Esophagus muscularis mucosa (tissue), 4 donors: Measurements from ENCODE around the gene UROC1.

Experiments
- CTCF ChIP-seq, 3 experiments: fragments of 200-600 bp in 2 of 3; fragments of 450-650 bp in 1 of 3; sonication (generic) in 2 of 3; IDR thresholded peaks; one replicate each; pipeline ENCODE4 v1.5.1; 2017 to 2019; ENCODE audit warnings: antibody characterized with exemption in 3 of 3, mild to moderate bottlenecking in 2 of 3, moderate library complexity in 1 of 3
- EP300 ChIP-seq: sonication (generic); formaldehyde crosslinking; IDR thresholded peaks from one replicate; pipeline ENCODE4 v1.6.1; 2017; ENCODE audit warnings: antibody characterized with exemption
- POLR2A ChIP-seq: fragments of 450-650 bp; IDR thresholded peaks from one replicate; pipeline ENCODE4 v1.6.1; 2017; ENCODE audit warnings: antibody characterized with exemption, moderate library complexity, mild to moderate bottlenecking, low read depth
- POLR2AphosphoS5 ChIP-seq, 2 donors: sonication (generic); formaldehyde crosslinking; IDR thresholded peaks; one replicate each; pipeline ENCODE4 v1.6.1; 2017; ENCODE audit warnings: antibody characterized with exemption in 2 of 2

DNA sequence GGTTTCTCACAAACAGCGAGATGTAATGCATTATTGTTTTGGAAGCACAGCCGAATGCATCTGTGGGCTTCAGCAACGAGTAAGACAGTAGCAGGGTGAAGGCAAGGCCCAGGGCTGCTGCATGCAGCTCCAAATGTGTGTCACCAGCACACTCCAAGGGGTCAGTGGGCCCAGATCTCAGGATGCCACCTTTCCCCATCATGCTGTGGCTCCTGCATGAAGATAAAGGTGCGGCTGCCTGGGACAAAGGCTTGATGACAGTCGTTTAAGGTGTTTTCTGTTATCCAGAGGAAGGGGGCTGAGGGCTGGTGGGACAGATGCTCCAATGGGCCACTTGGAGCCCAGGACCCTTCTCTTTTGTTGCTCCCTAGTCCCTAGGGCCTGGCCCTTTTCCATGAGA is 28.0 kb upstream of the UROC1 start:
- TF ChIP-seq CTCF (IDR thresholded peaks at IDR 0.05) (no peak), POLR2A (no peak), POLR2AphosphoS5 (IDR thresholded peaks at IDR 0.05) (no peak), EP300 (no peak)
